HepG2 (cell line): Measurements from ENCODE around the gene RILP. TPM values are rescaled to one million over a fixed set of nuclear protein-coding genes. Genes with fewer than 3 reads are reported as not detected.

Experiments
- ARNT ChIP-seq: fragments of 450-650 bp; IDR thresholded peaks from 2 replicates; pipeline ENCODE4 v1.6.1; 2017
- ATRX ChIP-seq: sonication (generic); formaldehyde crosslinking; IDR thresholded peaks from 2 replicates; pipeline ENCODE4 v1.4.0; 2020; ENCODE audit warnings: missing genetic modification reagents, borderline replicate concordance
- FOXO1 ChIP-seq: sonication (generic); formaldehyde crosslinking; IDR thresholded peaks from 2 replicates; pipeline ENCODE4 v1.4.0; 2020; ENCODE audit warnings: missing genetic modification reagents
- GATA4 ChIP-seq: sonication (generic); IDR thresholded peaks from 2 replicates; pipeline ENCODE4 v1.6.1; 2016; ENCODE audit warnings: antibody characterized with exemption, low read depth, borderline replicate concordance
- GFI1 ChIP-seq: sonication (generic); formaldehyde crosslinking; IDR thresholded peaks from 2 replicates; pipeline ENCODE4 v1.5.0; 2020; ENCODE audit warnings: missing genetic modification reagents, mild to moderate bottlenecking, borderline replicate concordance
- GLI4 ChIP-seq: sonication (generic); formaldehyde crosslinking; IDR thresholded peaks from 2 replicates; pipeline ENCODE4 v1.5.1; 2020; ENCODE audit warnings: missing genetic modification reagents, mild to moderate bottlenecking, moderate library complexity, borderline replicate concordance
- GLMP ChIP-seq: sonication (generic); formaldehyde crosslinking; IDR thresholded peaks from 2 replicates; pipeline ENCODE4 v1.9.0; 2021; ENCODE audit warnings: missing genetic modification reagents, mild to moderate bottlenecking, borderline replicate concordance
- HCFC1 ChIP-seq: fragments of 150-350 bp; IDR thresholded peaks from 2 replicates; pipeline ENCODE4 v1.6.1; 2014; ENCODE audit warnings: low read depth, low read length
- HMGXB4 ChIP-seq, 2 experiments: sonication (generic) in 1 of 2; formaldehyde crosslinking in 1 of 2; IDR thresholded peaks; 2 replicates each; pipeline versions ENCODE4 v1.4.0 to v1.6.1; 2018 to 2020; ENCODE audit warnings: missing genetic modification reagents in 2 of 2, borderline replicate concordance in 1 of 2, low read depth in 1 of 2, mild to moderate bottlenecking in 1 of 2, missing biosample characterization in 1 of 2
- IKZF5 ChIP-seq: IDR thresholded peaks from 2 replicates; pipeline ENCODE4 v1.6.1; 2018; ENCODE audit warnings: missing genetic modification reagents, mild to moderate bottlenecking, missing compliant biosample characterization
- IRF2 ChIP-seq: IDR thresholded peaks from 2 replicates; pipeline ENCODE4 v1.6.1; 2018; ENCODE audit warnings: missing genetic modification reagents, missing compliant biosample characterization
- MATR3 ChIP-seq: sonication (generic); formaldehyde crosslinking; IDR thresholded peaks from 2 replicates; pipeline ENCODE4 v1.4.0; 2020; ENCODE audit warnings: missing genetic modification reagents
- NAIF1 ChIP-seq: sonication (generic); formaldehyde crosslinking; IDR thresholded peaks from 2 replicates; pipeline ENCODE4 v1.5.0; 2020; ENCODE audit warnings: mild to moderate bottlenecking, missing genetic modification reagents, borderline replicate concordance
- RBM22 ChIP-seq: fragments of 200-400 bp; formaldehyde crosslinking; optimal IDR thresholded peaks from 2 replicates; pipeline ENCODE3; 2017; ENCODE audit warnings: mild to moderate bottlenecking, low read length, moderate library complexity
- REL ChIP-seq: sonication (generic); formaldehyde crosslinking; conservative IDR thresholded peaks from 2 replicates; pipeline ENCODE4 v1.8.0; 2022; ENCODE audit warnings: mild to moderate bottlenecking, missing genetic modification reagents, moderate library complexity
- REXO4 ChIP-seq: sonication (generic); formaldehyde crosslinking; IDR thresholded peaks from 2 replicates; pipeline ENCODE4 v1.8.0; 2022; ENCODE audit warnings: missing genetic modification reagents, mild to moderate bottlenecking, borderline replicate concordance
- SAP130 ChIP-seq: IDR thresholded peaks from 2 replicates; pipeline ENCODE4 v1.6.1; 2016; ENCODE audit warnings: low read depth
- SMC3 ChIP-seq: IDR thresholded peaks from 2 replicates; pipeline ENCODE4 v1.6.1; 2011; ENCODE audit warnings: low read length, improper control_type of control experiment
- TEAD3 ChIP-seq: optimal IDR thresholded peaks from 2 replicates; pipeline ENCODE3; 2016; ENCODE audit warnings: borderline replicate concordance
- ZBTB44 ChIP-seq: sonication (generic); formaldehyde crosslinking; IDR thresholded peaks from 2 replicates; pipeline ENCODE4 v1.4.0; 2020; ENCODE audit warnings: missing genetic modification reagents
- ZNF329 ChIP-seq: sonication (generic); formaldehyde crosslinking; IDR thresholded peaks from 2 replicates; pipeline ENCODE4 v1.9.0; 2021; ENCODE audit warnings: low read depth, mild to moderate bottlenecking, missing genetic modification reagents
- ZNF468 ChIP-seq: sonication (generic); formaldehyde crosslinking; IDR thresholded peaks from 2 replicates; pipeline ENCODE4 v1.8.0; 2022; ENCODE audit warnings: mild to moderate bottlenecking, moderate library complexity, missing genetic modification reagents
- ZNF747 ChIP-seq: sonication (generic); formaldehyde crosslinking; IDR thresholded peaks from 2 replicates; pipeline ENCODE4 v1.8.1; 2023; ENCODE audit warnings: missing genetic modification reagents, mild to moderate bottlenecking, borderline replicate concordance
- ZNF782 ChIP-seq: sonication (generic); formaldehyde crosslinking; IDR thresholded peaks from 2 replicates; pipeline ENCODE4 v1.4.0; 2020; ENCODE audit warnings: missing genetic modification reagents, mild to moderate bottlenecking, borderline replicate concordance
- ZZZ3 ChIP-seq: sonication (generic); formaldehyde crosslinking; IDR thresholded peaks from 2 replicates; pipeline ENCODE4 v1.4.0; 2020; ENCODE audit warnings: missing genetic modification reagents, mild to moderate bottlenecking, borderline replicate concordance
- polyA plus RNA-seq, 8 experiments: library from polyadenylated mRNA; depleted of rRNA in 3 of 8; stranded (reverse) in 7 of 8; unstranded in 1 of 8; fragments of >200 nt; fragmentation: Illumina TruSeq in 4 of 8; extraction: Trizol in 4 of 8; gene quantifications; 2 replicates each; pipeline versions ENCODE4 v1.2.1 to v1.2.3, GENCODE V29; 2011 to 2016; ENCODE audit warnings: low read depth in 4 of 8, missing spikeins in 1 of 8, mixed read lengths in 1 of 8; ENCODE audit not compliant: insufficient read depth in 1 of 8
- total RNA-seq, 5 experiments: library from RNA; depleted of rRNA; stranded (reverse); fragments of >200 nt; fragmentation: Illumina TruSeq; extraction: Trizol; gene quantifications; 2 replicates each; pipeline ENCODE4 v1.2.3, GENCODE V29; 2016; ENCODE audit warnings: low read depth in 1 of 5

Gene RILP
- total and polyA plus RNA-seq, 2 of the 13 experiments (the other 11 are each of a cell fraction or from before 2014, with no cell fraction given) = 6.6 to 8.1 TPM

GRCh38 chr17:1604831-1605528, 44.7 kb downstream of the RILP start (continued):
- TF ChIP-seq HMGXB4 (CRISPR knock-in tag; IDR thresholded peaks at IDR 0.05; ENCODE audit: borderline replicate concordance in 1 of 2, low read depth in 1 of 2) (no peak), NAIF1 (CRISPR knock-in tag) (no peak), FOXO1 (CRISPR knock-in tag) (peak; percentile 60; the same call in 1 of the 2 replicates), ZNF468 (CRISPR knock-in tag) (no peak), TEAD3 (CRISPR knock-in tag) (peak; percentile 18), REL (CRISPR knock-in tag) (no peak), ARNT (no peak), ZNF782 (CRISPR knock-in tag) (no peak), RBM22 (no peak), GATA4 (no peak), REXO4 (CRISPR knock-in tag) (no peak), GFI1 (CRISPR knock-in tag) (no peak), SAP130 (CRISPR knock-in tag) (peak; percentile 31; the same call in 1 of the 2 replicates), ZBTB44 (CRISPR knock-in tag) (no peak), IKZF5 (no peak), ZNF747 (CRISPR knock-in tag) (no peak), ZZZ3 (CRISPR knock-in tag) (no peak), GLI4 (CRISPR knock-in tag) (no peak), SMC3 (no peak), MATR3 (CRISPR knock-in tag) (no peak), HCFC1 (no peak), ZNF329 (CRISPR knock-in tag) (no peak), ATRX (CRISPR knock-in tag) (no peak), GLMP (no peak), IRF2 (CRISPR knock-in tag) (no peak)
